Mesodermal cell (in vitro differentiated cells): ENCODE measurements around the gene LDLRAD4.

Experiments
- H3K27ac ChIP-seq: 2 replicates; pipeline ENCODE4 v1.7.0; 2013; ENCODE audit warnings: mild to moderate bottlenecking, low read depth, low read length, moderate library complexity; ENCODE audit not compliant: severe bottlenecking
- H3K36me3 ChIP-seq: 2 replicates; pipeline ENCODE4 v1.7.1; 2013; ENCODE audit warnings: mild to moderate bottlenecking, low read length, moderate library complexity; ENCODE audit not compliant: control insufficient read depth, insufficient read depth
- H3K4me1 ChIP-seq: one replicate; pipeline ENCODE4 v1.7.1; 2013; ENCODE audit warnings: mild to moderate bottlenecking, low read length; ENCODE audit not compliant: insufficient read depth, control insufficient read depth, poor library complexity, severe bottlenecking
- H3K4me3 ChIP-seq: 2 replicates; pipeline ENCODE4 v1.7.0; 2013; ENCODE audit warnings: low read length, control low read depth, mild to moderate bottlenecking; ENCODE audit not compliant: insufficient read depth, poor library complexity, severe bottlenecking; ENCODE audit errors: extremely low read depth
- H3K9me3 ChIP-seq: 2 replicates; pipeline ENCODE4 v1.7.1; 2013; ENCODE audit warnings: mild to moderate bottlenecking, low read length, moderate library complexity; ENCODE audit not compliant: control insufficient read depth
- WGBS, 2 experiments: methylation state at CpG; one replicate each; pipeline ENCODE4 v1.1.5; 2013; ENCODE audit warnings: missing lambda C conversion rate in 2 of 2; ENCODE audit not compliant: insufficient coverage in 2 of 2; 5-methylcytosine and 5-hydroxymethylcytosine counted together

The LDLRAD4 gene

GRCh38 chr18:13362607-13363006, 144.0 kb downstream of the LDLRAD4 start:
- no peaks in the 10 kb centered on the region for H3K4me1 ChIP-seq
- H3K36me3 ChIP-seq: no peaks in the 10 kb centered on the region
- no peak overlapping the region for H3K4me3 ChIP-seq
- WGBS, 2 experiments: 81 to 100% methylated on average over 2 of the region's 2 CpGs
- no peaks in the 10 kb centered on the region for H3K9me3 ChIP-seq
- no peak overlapping the region for H3K27ac ChIP-seq

DNA sequence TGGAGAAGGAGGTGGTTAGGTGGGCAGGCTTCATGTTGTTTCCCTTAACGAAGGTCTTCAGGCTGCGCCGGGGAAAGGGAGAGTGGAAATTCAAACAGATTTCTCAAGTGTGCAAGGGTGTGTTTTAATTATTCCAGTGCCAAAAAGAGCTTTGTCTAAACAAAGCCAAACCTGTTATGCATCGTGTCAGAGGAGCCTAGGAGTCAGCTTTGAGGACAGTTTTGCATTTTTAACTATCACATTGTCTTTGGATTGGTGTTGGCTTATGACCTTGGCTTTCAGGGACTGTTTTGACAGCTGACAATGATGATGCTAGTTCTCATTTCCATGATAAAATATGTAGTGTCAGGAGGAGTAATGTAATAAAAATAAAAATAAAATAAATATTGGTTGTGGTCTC, 144.8 kb downstream of the LDLRAD4 start:
- Histone ChIP-seq H3K27ac (no peak overlapping the region), H3K9me3 (no peaks in the 10 kb centered on the region)
- 90 to 100% methylated on average over 3 to 4 of the region's 4 CpGs for WGBS, 2 experiments

DNA sequence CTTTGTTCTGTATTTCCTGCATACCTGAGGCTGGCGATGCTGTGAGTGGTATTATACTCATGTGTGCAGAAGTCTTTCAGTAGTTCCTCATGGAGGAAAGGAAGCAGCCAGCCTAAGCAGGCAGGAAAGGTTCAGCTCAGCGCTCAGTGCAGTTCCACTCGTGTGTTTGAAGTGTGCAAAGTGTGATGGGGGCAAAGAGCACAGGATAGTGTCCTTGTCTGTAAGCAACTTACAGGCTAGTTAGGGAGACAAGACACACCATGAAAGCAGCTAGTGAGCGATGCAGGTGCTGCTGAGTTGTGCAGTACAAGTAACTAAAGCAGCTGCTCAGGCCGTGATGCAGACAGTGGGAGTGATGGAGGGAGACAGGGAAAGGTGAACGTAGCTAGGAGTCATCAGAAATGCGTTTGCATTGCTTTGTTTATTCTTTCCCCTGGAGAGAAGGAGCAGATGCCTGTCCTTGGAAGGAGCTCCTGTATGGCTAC, 146.2 kb downstream of the LDLRAD4 start:
- Histone ChIP-seq H3K9me3 (no peaks in the 10 kb centered on the region), H3K4me3 (no peak overlapping the region), H3K27ac (no peak overlapping the region), H3K36me3 (no peaks in the 10 kb centered on the region), H3K4me1 (no peaks in the 10 kb centered on the region)
- 78 to 84% methylated on average over 7 of the region's 7 CpGs for WGBS, 2 experiments

More for the DNA sequence above, 144.8 kb downstream of the LDLRAD4 start:
- Histone ChIP-seq H3K4me1 (no peaks in the 10 kb centered on the region), H3K4me3 (no peak overlapping the region), H3K36me3 (no peaks in the 10 kb centered on the region)

DNA sequence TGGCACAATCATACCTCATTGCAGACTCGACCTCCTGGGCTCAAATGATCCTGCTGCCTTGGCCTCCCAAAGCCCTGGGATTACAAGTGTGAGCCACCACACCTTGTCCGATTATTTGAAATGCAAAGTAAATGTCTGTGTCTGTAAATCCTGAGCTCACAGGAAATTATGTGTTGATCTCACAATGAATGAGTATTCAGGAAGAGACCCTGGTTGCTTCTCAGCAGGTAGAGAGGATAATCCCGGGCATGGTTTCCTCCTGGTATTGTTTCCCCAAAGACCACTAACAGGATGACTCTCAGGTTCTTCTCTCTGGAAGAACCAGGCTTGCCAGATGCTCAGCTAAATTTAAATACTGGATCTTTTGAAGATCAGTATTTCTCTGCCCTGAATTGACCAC, 147.6 kb downstream of the LDLRAD4 start:
- no peak overlapping the region for H3K27ac ChIP-seq
- H3K36me3 ChIP-seq: no peaks in the 10 kb centered on the region
- WGBS, 2 experiments: 37 to 56% methylated on average over 2 to 3 of the region's 3 CpGs
- H3K4me3 ChIP-seq: no peak overlapping the region
- no peaks in the 10 kb centered on the region for H3K4me1 ChIP-seq
- H3K9me3 ChIP-seq: no peaks in the 10 kb centered on the region

GRCh38 chr18:13366541-13366940, 148.0 kb downstream of the LDLRAD4 start:
- Histone ChIP-seq H3K27ac (no peak overlapping the region), H3K36me3 (no peaks in the 10 kb centered on the region), H3K4me3 (no peak overlapping the region), H3K4me1 (no peaks in the 10 kb centered on the region), H3K9me3 (no peaks in the 10 kb centered on the region)
- WGBS, 2 experiments: 95% methylated on average over 7 to 8 of the region's 8 CpGs

DNA sequence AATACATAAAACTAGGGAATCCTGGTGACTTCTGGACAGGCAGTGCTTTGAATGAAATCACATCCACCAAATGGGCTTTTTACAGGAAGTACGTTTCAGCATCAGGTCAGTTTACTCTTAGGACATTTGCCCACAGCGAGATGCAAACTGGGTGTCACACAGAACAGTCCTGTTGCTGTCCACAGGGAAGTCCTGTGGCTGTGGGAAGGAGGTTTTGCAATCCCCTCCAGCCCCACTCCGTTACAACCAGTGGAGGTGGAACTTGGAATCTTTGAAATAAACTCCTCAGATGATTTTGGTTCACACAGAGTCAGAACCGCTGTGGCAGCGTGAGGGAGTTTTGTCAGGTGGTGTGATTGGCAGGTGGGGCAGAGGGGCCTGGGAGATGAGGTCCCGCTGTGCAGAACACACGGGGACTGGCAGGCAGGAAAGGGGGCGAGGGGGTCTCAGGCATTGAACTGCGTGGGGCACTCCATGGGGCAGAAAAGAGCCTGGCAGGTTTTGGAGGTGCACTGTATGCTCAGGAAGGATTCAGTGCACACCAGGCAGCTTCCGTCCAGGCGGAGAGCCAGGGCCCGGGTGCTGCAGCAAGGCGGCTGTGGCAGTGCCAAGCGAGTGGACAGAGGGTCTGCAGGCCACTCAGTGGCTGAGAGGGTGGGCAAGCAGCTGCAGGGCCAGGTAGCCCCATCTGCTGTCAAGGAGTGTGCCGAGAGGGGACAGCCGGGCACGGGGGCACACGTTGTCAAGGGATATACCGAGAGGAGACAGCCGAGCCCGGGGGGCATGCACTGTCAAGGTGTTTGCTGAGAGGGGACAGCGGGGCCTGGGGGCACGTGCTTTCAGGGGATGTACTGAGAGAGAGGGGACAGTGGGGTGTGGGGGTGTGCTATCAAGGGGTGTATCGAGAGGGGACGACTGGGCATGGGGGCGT, 148.7 kb downstream of the LDLRAD4 start:
- no peak overlapping the region for H3K27ac ChIP-seq
- H3K36me3 ChIP-seq: no peaks in the 10 kb centered on the region
- H3K9me3 ChIP-seq: no peaks in the 10 kb centered on the region
- H3K4me1 ChIP-seq: no peaks in the 10 kb centered on the region
- no peak overlapping the region for H3K4me3 ChIP-seq
- 90 to 91% methylated on average over 20 to 25 of the region's 26 CpGs for WGBS, 2 experiments

DNA sequence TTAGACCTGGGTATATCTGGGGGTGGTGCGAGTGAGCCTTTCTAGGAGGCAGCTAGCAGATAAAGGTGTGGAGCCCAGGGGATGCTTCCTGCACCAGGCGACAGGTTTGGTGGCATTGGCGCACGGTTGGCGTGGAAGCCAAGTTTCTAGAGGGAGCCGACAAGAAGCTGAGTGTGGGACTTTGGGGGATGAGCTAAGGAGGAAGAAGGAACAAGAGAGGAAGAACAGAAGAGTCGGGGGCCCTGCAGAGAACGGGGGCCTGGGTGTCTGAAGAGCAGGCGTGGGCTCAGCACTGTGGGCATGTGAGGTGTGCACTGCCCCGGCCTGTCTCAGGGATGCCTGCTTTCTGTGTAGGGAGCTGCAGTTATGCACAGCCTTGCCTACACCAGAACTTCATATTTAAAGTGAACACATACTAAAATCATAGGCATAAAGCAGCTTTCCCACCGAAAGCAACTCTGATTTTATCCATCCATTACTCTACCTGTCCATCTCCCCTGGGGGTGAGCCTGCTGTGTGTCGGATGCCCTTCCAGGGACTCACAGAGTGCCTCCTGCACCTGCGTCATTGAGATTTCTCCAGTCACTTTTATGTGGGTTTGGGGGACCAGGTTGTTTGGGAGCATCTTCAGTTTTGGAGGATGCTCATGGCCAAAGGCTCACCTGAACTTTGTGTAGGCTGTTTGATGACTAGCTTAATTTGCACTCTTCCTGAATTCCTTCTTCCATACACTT, 149.7 kb downstream of the LDLRAD4 start:
- Histone ChIP-seq H3K4me3 (no peak overlapping the region), H3K9me3 (no peaks in the 10 kb centered on the region), H3K36me3 (no peaks in the 10 kb centered on the region), H3K27ac (no peak overlapping the region), H3K4me1 (no peaks in the 10 kb centered on the region)
- 91 to 94% methylated on average over 11 of the region's 13 CpGs for WGBS, 2 experiments

- WGBS, 2 experiments: 90 to 93% methylated on average over 9 of the region's 9 CpGs
- Histone ChIP-seq H3K27ac (no peak overlapping the region), H3K36me3 (no peaks in the 10 kb centered on the region), H3K4me1 (peaks cover 4% of the 10 kb centered on the region), H3K9me3 (no peaks in the 10 kb centered on the region), H3K4me3 (no peak overlapping the region)
These were observed 150.8 kb downstream of the LDLRAD4 start for GRCh38 chr18:13369353-13369752.

- H3K4me1 ChIP-seq: peaks cover 10% of the 10 kb centered on the region
- H3K27ac ChIP-seq: no peak overlapping the region
- no peaks in the 10 kb centered on the region for H3K36me3 ChIP-seq
- H3K4me3 ChIP-seq: no peak overlapping the region
- no peaks in the 10 kb centered on the region for H3K9me3 ChIP-seq
- WGBS, 2 experiments: 86 to 90% methylated on average over 8 to 11 of the region's 15 CpGs
These were observed 151.4 kb downstream of the LDLRAD4 start for GRCh38 chr18:13369756-13370510.

- WGBS, 2 experiments: 90 to 94% methylated on average over 9 to 16 of the region's 16 CpGs
- no peaks in the 10 kb centered on the region for H3K36me3 ChIP-seq
- no peaks in the 10 kb centered on the region for H3K9me3 ChIP-seq
- H3K4me3 ChIP-seq: no peak overlapping the region
- H3K4me1 ChIP-seq: peaks cover 21% of the 10 kb centered on the region
- H3K27ac ChIP-seq: no peak overlapping the region
These were observed 152.6 kb downstream of the LDLRAD4 start for GRCh38 chr18:13370995-13371625.
